Measurements from ENCODE around the gene TDRD6.

DNA sequence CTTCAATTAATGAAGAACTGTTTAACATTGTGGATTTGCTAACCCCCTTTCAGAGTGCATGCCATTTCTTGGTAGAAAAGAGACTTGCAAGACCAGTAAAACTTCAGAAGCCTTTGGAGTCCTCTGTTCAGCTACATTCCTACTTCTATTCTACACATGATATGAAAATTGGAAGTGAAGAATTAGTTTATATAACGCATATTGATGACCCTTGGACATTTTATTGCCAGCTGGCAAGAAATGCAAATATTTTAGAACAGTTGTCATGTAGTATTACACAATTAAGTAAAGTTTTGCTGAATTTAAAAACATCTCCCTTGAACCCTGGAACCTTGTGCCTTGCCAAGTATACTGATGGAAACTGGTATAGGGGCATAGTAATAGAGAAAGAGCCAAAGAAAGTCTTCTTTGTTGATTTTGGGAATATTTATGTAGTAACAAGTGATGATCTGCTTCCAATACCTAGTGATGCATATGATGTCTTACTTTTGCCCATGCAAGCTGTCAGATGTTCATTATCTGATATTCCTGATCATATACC is 3.3 kb downstream of the TDRD6 start:
- TF ChIP-seq, protein P1, sequence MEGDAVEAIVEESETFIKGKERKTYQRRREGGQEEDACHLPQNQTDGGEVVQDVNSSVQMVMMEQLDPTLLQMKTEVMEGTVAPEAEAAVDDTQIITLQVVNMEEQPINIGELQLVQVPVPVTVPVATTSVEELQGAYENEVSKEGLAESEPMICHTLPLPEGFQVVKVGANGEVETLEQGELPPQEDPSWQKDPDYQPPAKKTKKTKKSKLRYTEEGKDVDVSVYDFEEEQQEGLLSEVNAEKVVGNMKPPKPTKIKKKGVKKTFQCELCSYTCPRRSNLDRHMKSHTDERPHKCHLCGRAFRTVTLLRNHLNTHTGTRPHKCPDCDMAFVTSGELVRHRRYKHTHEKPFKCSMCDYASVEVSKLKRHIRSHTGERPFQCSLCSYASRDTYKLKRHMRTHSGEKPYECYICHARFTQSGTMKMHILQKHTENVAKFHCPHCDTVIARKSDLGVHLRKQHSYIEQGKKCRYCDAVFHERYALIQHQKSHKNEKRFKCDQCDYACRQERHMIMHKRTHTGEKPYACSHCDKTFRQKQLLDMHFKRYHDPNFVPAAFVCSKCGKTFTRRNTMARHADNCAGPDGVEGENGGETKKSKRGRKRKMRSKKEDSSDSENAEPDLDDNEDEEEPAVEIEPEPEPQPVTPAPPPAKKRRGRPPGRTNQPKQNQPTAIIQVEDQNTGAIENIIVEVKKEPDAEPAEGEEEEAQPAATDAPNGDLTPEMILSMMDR (IDR thresholded peaks at IDR 0.05; ENCODE audit: insufficient read depth, low read depth, low read length) = no peak
- TF ChIP-seq EZH2 (IDR thresholded peaks at IDR 0.05; ENCODE audit: insufficient read depth, low read length) = no peak
